KG1 (cell line): Measurements from ENCODE around the gene PPP1R12B.

Experiments
- DNase-seq: peaks from one replicate; lab custom pipeline; 2025; lab: John Stamatoyannopoulos, UW

PPP1R12B gene, protein sequence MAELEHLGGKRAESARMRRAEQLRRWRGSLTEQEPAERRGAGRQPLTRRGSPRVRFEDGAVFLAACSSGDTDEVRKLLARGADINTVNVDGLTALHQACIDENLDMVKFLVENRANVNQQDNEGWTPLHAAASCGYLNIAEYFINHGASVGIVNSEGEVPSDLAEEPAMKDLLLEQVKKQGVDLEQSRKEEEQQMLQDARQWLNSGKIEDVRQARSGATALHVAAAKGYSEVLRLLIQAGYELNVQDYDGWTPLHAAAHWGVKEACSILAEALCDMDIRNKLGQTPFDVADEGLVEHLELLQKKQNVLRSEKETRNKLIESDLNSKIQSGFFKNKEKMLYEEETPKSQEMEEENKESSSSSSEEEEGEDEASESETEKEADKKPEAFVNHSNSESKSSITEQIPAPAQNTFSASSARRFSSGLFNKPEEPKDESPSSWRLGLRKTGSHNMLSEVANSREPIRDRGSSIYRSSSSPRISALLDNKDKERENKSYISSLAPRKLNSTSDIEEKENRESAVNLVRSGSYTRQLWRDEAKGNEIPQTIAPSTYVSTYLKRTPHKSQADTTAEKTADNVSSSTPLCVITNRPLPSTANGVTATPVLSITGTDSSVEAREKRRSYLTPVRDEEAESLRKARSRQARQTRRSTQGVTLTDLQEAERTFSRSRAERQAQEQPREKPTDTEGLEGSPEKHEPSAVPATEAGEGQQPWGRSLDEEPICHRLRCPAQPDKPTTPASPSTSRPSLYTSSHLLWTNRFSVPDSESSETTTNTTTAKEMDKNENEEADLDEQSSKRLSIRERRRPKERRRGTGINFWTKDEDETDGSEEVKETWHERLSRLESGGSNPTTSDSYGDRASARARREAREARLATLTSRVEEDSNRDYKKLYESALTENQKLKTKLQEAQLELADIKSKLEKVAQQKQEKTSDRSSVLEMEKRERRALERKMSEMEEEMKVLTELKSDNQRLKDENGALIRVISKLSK

GRCh38 chr1:202348509-202349205 is at the start of gene PPP1R12B:
PPP1R12B (plus strand) TSS chr1:202348699; CDS start chr1:202348852, 153 bp downstream.
- DNase-seq: peak; percentile 91

DNA sequence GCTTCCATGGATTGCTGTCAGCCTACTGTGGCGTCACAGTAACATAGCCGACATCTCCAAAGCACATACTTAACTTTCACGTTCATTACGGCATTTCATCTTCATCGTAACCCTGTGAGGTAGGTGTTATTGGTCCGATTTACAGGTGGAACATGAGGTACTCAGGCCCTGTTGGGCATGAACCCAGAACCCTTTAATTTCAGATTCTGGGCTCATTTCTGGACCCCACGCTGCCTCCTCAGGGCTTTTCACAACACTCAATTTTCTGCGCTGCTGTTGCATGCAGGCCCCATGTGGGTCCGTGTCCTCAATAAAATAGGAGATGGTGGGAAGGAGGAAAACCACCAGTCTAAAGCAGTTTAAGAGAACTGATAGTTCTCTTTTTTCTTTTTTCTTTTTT is 46.3 kb upstream of the PPP1R12B start:
- no peak for DNase-seq

GRCh38 chr1:202304375-202304774 is 44.1 kb upstream of the PPP1R12B start:
- no peak for DNase-seq

GRCh38 chr1:202305168-202305567 is 43.3 kb upstream of the PPP1R12B start:
- no peak for DNase-seq

DNA sequence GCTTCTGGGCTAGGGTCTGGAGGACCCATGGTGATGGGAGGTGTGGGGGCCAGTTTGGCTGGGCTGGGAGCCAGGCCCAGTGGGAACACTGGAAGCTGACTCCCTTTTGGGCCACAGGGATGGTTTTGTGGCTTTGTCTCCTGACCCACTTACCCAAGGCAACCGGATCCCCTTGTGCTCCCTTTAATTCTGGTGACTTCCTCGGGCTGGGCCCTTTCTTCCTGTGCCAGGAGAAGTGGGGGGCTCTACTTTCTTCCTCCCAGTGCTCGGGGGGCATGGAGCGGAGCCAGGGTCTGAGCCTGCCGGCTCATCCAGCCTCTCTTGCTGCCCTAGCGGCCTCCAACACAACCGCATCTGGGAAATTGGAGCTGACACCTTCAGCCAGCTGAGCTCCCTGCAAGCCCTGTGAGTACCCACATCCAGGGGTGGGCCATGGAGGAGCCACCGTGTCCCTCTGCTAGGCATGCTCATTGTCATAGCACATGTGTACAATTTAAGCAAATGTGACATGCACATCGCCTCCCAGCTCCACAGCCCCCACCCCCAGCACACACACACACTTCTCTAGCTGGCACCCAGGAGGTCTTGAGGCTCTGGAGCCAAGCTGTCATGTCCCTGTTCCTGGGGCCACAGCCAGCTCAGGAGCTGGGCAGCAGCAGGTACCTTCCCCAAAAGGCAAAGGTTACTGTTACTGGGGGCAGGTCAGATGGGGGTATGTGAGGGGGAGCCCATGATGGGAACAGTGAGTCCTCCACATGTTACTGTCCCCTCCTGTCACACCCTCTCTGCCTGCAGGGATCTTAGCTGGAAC is 41.8 kb upstream of the PPP1R12B start:
- DNase-seq: no peak

GRCh38 chr1:202310071-202310725 is 38.3 kb upstream of the PPP1R12B start:
- DNase-seq: no peak

GRCh38 chr1:202310746-202311145 is 37.8 kb upstream of the PPP1R12B start:
- no peak for DNase-seq

DNA sequence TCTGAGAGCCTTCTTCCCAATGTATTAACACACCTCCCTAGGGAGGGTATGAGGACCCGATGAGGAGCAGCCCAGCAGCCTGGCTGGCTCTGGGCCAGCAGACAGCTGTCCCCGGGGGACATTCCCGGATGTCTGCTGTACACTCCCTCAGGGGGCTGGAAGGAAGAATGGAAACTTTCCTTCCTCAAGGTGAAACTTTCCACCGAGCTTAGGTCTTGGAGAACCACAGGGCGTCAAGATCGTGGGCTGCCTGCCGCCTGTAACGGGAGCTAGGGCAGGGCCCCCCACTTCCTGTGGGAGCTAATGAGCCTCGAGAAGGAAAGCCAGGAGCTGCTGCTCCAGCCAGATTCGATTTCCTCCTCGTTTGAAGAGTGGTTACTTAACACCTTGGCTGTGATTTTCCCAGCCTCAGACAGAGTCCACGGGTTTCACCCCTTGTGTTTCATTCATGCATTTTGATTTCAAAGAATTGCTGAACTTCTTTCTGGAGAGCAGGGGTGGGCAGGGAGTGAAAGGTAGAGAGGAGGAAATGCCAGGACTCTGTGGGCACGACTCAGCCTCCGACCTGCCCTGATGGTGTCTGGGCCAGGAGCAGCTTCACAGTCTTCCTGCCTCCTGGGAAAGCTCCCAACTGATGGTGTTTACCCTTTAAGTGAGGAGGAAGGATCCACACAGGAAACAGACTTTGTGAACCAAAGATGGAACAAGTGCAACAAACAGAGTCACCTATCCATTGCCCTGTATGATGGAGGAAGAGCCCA is 36.4 kb upstream of the PPP1R12B start:
- DNase-seq: no peak

GRCh38 chr1:202315576-202316168 is 32.8 kb upstream of the PPP1R12B start:
- DNase-seq: peak; percentile 36

- DNase-seq: no peak
These were observed 32.3 kb upstream of the PPP1R12B start for GRCh38 chr1:202316186-202316585.

- no peak for DNase-seq
These were observed 30.3 kb upstream of the PPP1R12B start for GRCh38 chr1:202317941-202318925.

GRCh38 chr1:202319381-202320080 is 29.0 kb upstream of the PPP1R12B start:
- no peak for DNase-seq

- no peak for DNase-seq
These were observed 28.5 kb upstream of the PPP1R12B start for GRCh38 chr1:202320081-202320405.

- DNase-seq: no peak
These were observed 24.8 kb upstream of the PPP1R12B start for GRCh38 chr1:202323731-202324130.

DNA sequence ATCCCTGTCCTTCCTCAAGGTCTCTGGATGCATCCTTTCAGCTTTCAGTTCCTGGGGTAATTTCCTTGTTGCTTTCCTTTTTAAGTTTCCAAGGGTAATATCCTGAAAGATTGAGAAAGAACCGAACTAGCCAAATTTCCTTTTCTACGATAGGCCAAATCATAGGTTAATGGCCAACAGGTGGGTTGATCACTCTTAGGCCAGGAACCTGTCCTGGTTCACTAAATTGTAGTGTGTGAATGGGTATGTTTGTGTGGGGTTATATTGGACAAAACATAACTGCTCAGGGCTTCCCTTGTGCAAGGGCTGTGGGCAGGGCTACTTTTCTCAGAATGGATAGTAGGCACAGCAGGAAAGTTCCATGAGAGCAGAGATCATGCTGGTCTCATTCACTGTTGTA is 23.9 kb upstream of the PPP1R12B start:
- no peak for DNase-seq

DNA sequence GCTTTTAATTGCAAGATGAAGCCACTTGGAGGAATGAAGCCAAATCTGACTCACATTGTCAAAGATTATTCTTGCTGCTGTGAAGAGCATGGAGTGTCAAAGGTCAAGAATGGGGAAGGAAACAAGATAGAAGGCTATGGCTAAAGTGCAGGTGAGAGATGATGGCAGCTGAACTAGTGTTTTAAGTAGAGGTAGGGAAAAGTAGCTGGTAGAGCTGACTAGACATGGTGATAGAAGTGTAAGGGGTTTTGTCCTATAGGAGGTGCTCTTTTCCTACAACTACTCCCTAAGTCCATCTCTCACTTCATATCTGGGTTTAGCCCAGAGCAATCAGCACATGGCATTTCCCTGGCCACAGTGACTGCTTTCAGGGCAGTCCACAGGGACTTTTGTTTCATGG is 18.6 kb upstream of the PPP1R12B start:
- no peak for DNase-seq

DNA sequence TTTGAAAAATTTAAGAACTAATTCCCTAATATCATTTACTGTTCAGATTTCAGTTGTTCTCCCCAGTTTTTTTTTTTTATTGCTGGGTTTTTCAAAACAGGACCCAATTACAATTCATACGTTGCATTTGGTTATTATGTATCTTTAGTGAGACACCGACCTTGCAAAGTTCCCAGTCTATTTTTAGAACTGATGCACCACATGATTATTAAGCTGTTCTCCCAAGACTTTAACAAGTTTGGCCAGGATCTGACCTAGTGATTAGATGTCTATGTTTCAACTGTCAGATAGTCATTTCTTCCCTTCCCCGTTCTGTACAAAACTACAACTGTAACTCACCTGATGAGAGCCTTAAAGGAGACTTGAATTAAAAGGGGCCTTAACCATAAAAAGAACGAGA is 14.6 kb upstream of the PPP1R12B start:
- DNase-seq: no peak
